Measurements from ENCODE around the gene VAC14.

VAC14 gene

GRCh38 chr16:70713824-70714223 is 87.1 kb downstream of the VAC14 start:
- H3K27me3 ChIP-seq (ENCODE audit: insufficient read depth, low read length), result no peaks in the 10 kb centered on the region
- no peaks in the 10 kb centered on the region for H3F3A ChIP-seq (ENCODE audit: insufficient read depth, low read length)
- no peak overlapping the region for H3K4me2 ChIP-seq (ENCODE audit: low read length)
- no peak overlapping the region for H2AFZ ChIP-seq (ENCODE audit: low read length)
- no peak overlapping the region for H3K27ac ChIP-seq (ENCODE audit: low read depth, low read length, poor library complexity, severe bottlenecking)
- no peaks in the 10 kb centered on the region for H4K20me1 ChIP-seq (ENCODE audit: insufficient read depth, low read length)
- H3K9me2 ChIP-seq (ENCODE audit: low read depth, low read length), result no peaks in the 10 kb centered on the region
- H3K9ac ChIP-seq (ENCODE audit: low read length), result no peak overlapping the region
- no peaks in the 10 kb centered on the region for H3K9me3 ChIP-seq (ENCODE audit: low read length)
- TF ChIP-seq CTCF (IDR thresholded peaks at IDR 0.05; ENCODE audit: low read length) (no peak), EZH2 (IDR thresholded peaks at IDR 0.05; ENCODE audit: borderline replicate concordance, low read length) (no peak)
- no peaks in the 10 kb centered on the region for H3K79me2 ChIP-seq (ENCODE audit: insufficient read depth, low read length)
- no peaks in the 10 kb centered on the region for H3K36me3 ChIP-seq (ENCODE audit: insufficient read depth, low read length)
- H3K4me1 ChIP-seq (ENCODE audit: insufficient read depth, low read length, severe bottlenecking), result no peaks in the 10 kb centered on the region
- no peak overlapping the region for H3K4me3 ChIP-seq (ENCODE audit: low read depth, low read length, poor library complexity, severe bottlenecking)

- Histone ChIP-seq H3K36me3 (ENCODE audit: insufficient read depth, low read length) (no peaks in the 10 kb centered on the region), H3K9ac (ENCODE audit: low read length) (no peak overlapping the region)
Observed at GRCh38 chr16:70713342-70713741, 87.6 kb downstream of the VAC14 start.

DNA sequence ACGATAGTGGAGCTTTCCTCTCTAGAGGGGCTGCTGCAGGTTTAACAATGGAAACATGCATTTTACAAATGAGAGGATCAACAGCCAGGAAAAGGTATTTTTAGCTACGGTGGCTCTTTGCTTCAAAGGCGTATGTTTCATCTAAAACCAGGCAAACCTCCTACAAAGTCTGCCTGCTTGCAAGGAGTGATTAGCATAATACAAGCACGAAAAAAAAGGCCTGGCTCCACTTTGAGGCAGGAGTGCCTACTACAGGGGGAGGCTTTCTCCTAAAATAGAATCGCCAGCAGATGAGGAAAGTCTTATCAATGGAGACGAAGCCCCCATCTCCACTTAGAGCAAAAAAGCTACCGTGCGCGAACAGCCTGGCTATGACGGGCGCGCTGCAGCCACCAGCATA is 88.0 kb downstream of the VAC14 start:
- Histone ChIP-seq H4K20me1 (ENCODE audit: insufficient read depth, low read length) (no peaks in the 10 kb centered on the region), H3K4me3 (ENCODE audit: low read depth, low read length, poor library complexity, severe bottlenecking) (no peak overlapping the region), H3K4me2 (ENCODE audit: low read length) (no peak overlapping the region), H3K9me3 (ENCODE audit: low read length) (no peaks in the 10 kb centered on the region), H3K79me2 (ENCODE audit: insufficient read depth, low read length) (no peaks in the 10 kb centered on the region), H3K4me1 (ENCODE audit: insufficient read depth, low read length, severe bottlenecking) (no peaks in the 10 kb centered on the region), H3K27ac (ENCODE audit: low read depth, low read length, poor library complexity, severe bottlenecking) (no peak overlapping the region), H2AFZ (ENCODE audit: low read length) (no peak overlapping the region), H3K27me3 (ENCODE audit: insufficient read depth, low read length) (no peaks in the 10 kb centered on the region), H3K36me3 (ENCODE audit: insufficient read depth, low read length) (no peaks in the 10 kb centered on the region), H3F3A (ENCODE audit: insufficient read depth, low read length) (no peaks in the 10 kb centered on the region), H3K9ac (ENCODE audit: low read length) (no peak overlapping the region), H3K9me2 (ENCODE audit: low read depth, low read length) (no peaks in the 10 kb centered on the region)
- TF ChIP-seq CTCF (IDR thresholded peaks at IDR 0.05; ENCODE audit: low read length), result no peak
- TF ChIP-seq EZH2 (IDR thresholded peaks at IDR 0.05; ENCODE audit: borderline replicate concordance, low read length), result no peak

More at GRCh38 chr16:70713342-70713741, 87.6 kb downstream of the VAC14 start:
- H3K27me3 ChIP-seq (ENCODE audit: insufficient read depth, low read length), result no peaks in the 10 kb centered on the region
- no peak overlapping the region for H3K27ac ChIP-seq (ENCODE audit: low read depth, low read length, poor library complexity, severe bottlenecking)
- H3K4me3 ChIP-seq (ENCODE audit: low read depth, low read length, poor library complexity, severe bottlenecking), result no peak overlapping the region
- no peaks in the 10 kb centered on the region for H3K79me2 ChIP-seq (ENCODE audit: insufficient read depth, low read length)
- no peak for TF ChIP-seq CTCF (IDR thresholded peaks at IDR 0.05; ENCODE audit: low read length)
- no peak for TF ChIP-seq EZH2 (IDR thresholded peaks at IDR 0.05; ENCODE audit: borderline replicate concordance, low read length)
- H3F3A ChIP-seq (ENCODE audit: insufficient read depth, low read length), result no peaks in the 10 kb centered on the region
- no peak overlapping the region for H3K4me2 ChIP-seq (ENCODE audit: low read length)
- no peaks in the 10 kb centered on the region for H3K9me2 ChIP-seq (ENCODE audit: low read depth, low read length)
- H4K20me1 ChIP-seq (ENCODE audit: insufficient read depth, low read length), result no peaks in the 10 kb centered on the region
- H3K9me3 ChIP-seq (ENCODE audit: low read length), result no peaks in the 10 kb centered on the region
- no peaks in the 10 kb centered on the region for H3K4me1 ChIP-seq (ENCODE audit: insufficient read depth, low read length, severe bottlenecking)
- H2AFZ ChIP-seq (ENCODE audit: low read length), result no peak overlapping the region

Measured in OCI-LY1 (cell line).